Body of pancreas (tissue), 4 donors: ENCODE results near the gene OR3A3.

ENCODE experiments used
- POLR2A ChIP-seq, 3 donors: fragments of 450-650 bp; IDR thresholded peaks; one replicate each; pipeline ENCODE4 v1.6.1; 2016; ENCODE audit warnings: antibody characterized with exemption in 3 of 3, mild to moderate bottlenecking in 2 of 3
- TF ChIP-seq, protein P1 (sequence below), 7 experiments: fragments of 450-650 bp in 4 of 7; fragments of 200-600 bp in 3 of 7; sonication (generic) in 3 of 7; IDR thresholded peaks; one replicate each; pipeline ENCODE4 v1.5.1; 2016 to 2019; ENCODE audit warnings: antibody characterized with exemption in 7 of 7

DNA sequence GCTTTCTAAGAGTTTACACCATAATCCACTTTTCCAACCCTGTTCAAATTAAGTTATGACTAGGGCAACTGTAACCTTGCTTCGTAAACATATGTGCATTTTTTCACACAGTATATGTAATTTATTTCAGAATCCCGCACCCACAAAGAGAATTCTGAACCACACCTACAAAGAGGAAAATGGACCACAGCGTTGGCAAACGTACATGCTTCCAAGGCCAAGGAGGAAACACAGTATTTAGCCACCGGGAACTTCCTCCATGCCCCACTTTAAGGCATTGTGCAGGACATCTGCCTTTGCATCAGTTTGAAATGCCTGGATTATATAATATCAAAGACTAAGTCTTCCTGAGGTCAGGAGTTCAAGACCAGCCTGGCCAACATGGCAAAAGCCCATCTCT, 58.4 kb downstream of the OR3A3 start:
- TF ChIP-seq, protein P1, sequence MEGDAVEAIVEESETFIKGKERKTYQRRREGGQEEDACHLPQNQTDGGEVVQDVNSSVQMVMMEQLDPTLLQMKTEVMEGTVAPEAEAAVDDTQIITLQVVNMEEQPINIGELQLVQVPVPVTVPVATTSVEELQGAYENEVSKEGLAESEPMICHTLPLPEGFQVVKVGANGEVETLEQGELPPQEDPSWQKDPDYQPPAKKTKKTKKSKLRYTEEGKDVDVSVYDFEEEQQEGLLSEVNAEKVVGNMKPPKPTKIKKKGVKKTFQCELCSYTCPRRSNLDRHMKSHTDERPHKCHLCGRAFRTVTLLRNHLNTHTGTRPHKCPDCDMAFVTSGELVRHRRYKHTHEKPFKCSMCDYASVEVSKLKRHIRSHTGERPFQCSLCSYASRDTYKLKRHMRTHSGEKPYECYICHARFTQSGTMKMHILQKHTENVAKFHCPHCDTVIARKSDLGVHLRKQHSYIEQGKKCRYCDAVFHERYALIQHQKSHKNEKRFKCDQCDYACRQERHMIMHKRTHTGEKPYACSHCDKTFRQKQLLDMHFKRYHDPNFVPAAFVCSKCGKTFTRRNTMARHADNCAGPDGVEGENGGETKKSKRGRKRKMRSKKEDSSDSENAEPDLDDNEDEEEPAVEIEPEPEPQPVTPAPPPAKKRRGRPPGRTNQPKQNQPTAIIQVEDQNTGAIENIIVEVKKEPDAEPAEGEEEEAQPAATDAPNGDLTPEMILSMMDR (IDR thresholded peaks at IDR 0.05): no peak
- TF ChIP-seq POLR2A (IDR thresholded peaks at IDR 0.05): no peak
